ENCODE measurements around the gene MRPS6. TPM values are rescaled to one million over a fixed set of nuclear protein-coding genes. Genes with fewer than 3 reads are reported as not detected.

Gene MRPS6
- total RNA-seq, 6 donors from 2014 or later: 25.0 to 54.6 (median 41.6) TPM

- Histone ChIP-seq H3K36me3 (peaks cover 0 to 14% (median 4%) of the 10 kb centered on the region in 4 donors), H3K9me3 (no peaks in the 10 kb centered on the region), H3K4me3 (no peak overlapping the region), H3K4me1 (peaks cover 8 to 29% (median 15%) of the 10 kb centered on the region in 4 donors), H3K27me3 (no peaks in the 10 kb centered on the region), H3K27ac (no peak overlapping the region)
- ATAC-seq (ENCODE audit: low FRiP score in 2 of 2): no peak
- DNase-seq: no peak
- peak in 1 of 6 experiments; percentile 18 for TF ChIP-seq CTCF (IDR thresholded peaks at IDR 0.05)
- TF ChIP-seq POLR2A (IDR thresholded peaks at IDR 0.05): no peak
- 91 to 97% methylated on average over 2 of the region's 2 CpGs for WGBS, 2 donors
Observed at GRCh38 chr21:34091607-34092006, 18.2 kb downstream of the MRPS6 start.

- peaks cover 0 to 15% (median 4%) of the 10 kb centered on the region in 4 donors for H3K36me3 ChIP-seq
- TF ChIP-seq CTCF (IDR thresholded peaks at IDR 0.05) (no peak), POLR2A (IDR thresholded peaks at IDR 0.05) (no peak), EP300 (IDR thresholded peaks at IDR 0.05) (no peak), POLR2AphosphoS5 (IDR thresholded peaks at IDR 0.05) (no peak)
- H3K4me3 ChIP-seq: no peak overlapping the region
- WGBS, 2 donors: 46 to 48% methylated on average over 6 of the region's 6 CpGs
- H3K27me3 ChIP-seq: no peaks in the 10 kb centered on the region
- DNase-seq: no peak
- no peak overlapping the region for H3K27ac ChIP-seq
- peaks cover 8 to 26% (median 15%) of the 10 kb centered on the region in 4 donors for H3K4me1 ChIP-seq
- no peaks in the 10 kb centered on the region for H3K9me3 ChIP-seq
- ATAC-seq (ENCODE audit: low FRiP score in 2 of 2): no peak
Observed at GRCh38 chr21:34092262-34092921, 19.0 kb downstream of the MRPS6 start.

- ATAC-seq (ENCODE audit: low FRiP score in 2 of 2): no peak
- WGBS, 2 donors: 82 to 86% methylated on average over 3 of the region's 3 CpGs
Observed at GRCh38 chr21:34093083-34093482, 19.7 kb downstream of the MRPS6 start.

GRCh38 chr21:34094949-34095348 lies 21.6 kb downstream of the MRPS6 start:
- no peak for TF ChIP-seq POLR2AphosphoS5 (IDR thresholded peaks at IDR 0.05)
- no peak for TF ChIP-seq EP300 (IDR thresholded peaks at IDR 0.05)
- TF ChIP-seq POLR2A (IDR thresholded peaks at IDR 0.05): no peak
- TF ChIP-seq CTCF (IDR thresholded peaks at IDR 0.05): no peak
- DNase-seq: no peak
- no peak overlapping the region for H3K4me3 ChIP-seq
- no peaks in the 10 kb centered on the region for H3K27me3 ChIP-seq
- H3K9me3 ChIP-seq: no peaks in the 10 kb centered on the region
- H3K4me1 ChIP-seq: peaks cover 2 to 20% (median 10%) of the 10 kb centered on the region in 4 donors
- WGBS, 2 donors: 93 to 97% methylated on average over 7 of the region's 7 CpGs
- H3K27ac ChIP-seq: no peak overlapping the region
- H3K36me3 ChIP-seq: peaks cover 0 to 15% (median 4%) of the 10 kb centered on the region in 4 donors
- ATAC-seq (ENCODE audit: low FRiP score in 2 of 2): no peak

More at GRCh38 chr21:34093083-34093482, 19.7 kb downstream of the MRPS6 start:
- Histone ChIP-seq H3K36me3 (peaks cover 0 to 15% (median 4%) of the 10 kb centered on the region in 4 donors), H3K9me3 (no peaks in the 10 kb centered on the region), H3K27ac (no peak overlapping the region), H3K27me3 (no peaks in the 10 kb centered on the region), H3K4me1 (peaks cover 8 to 26% (median 15%) of the 10 kb centered on the region in 4 donors), H3K4me3 (no peak overlapping the region)
- TF ChIP-seq POLR2A (IDR thresholded peaks at IDR 0.05) (no peak), CTCF (IDR thresholded peaks at IDR 0.05) (no peak), POLR2AphosphoS5 (IDR thresholded peaks at IDR 0.05) (no peak), EP300 (IDR thresholded peaks at IDR 0.05) (no peak)
- no peak for DNase-seq

GRCh38 chr21:34097442-34097841 lies 24.1 kb downstream of the MRPS6 start:
- Histone ChIP-seq H3K27me3 (no peaks in the 10 kb centered on the region), H3K4me3 (no peak overlapping the region), H3K27ac (no peak overlapping the region), H3K36me3 (peaks cover 0 to 15% (median 4%) of the 10 kb centered on the region in 4 donors), H3K9me3 (no peaks in the 10 kb centered on the region), H3K4me1 (peaks cover 0 to 7% (median 5%) of the 10 kb centered on the region in 4 donors)
- ATAC-seq (ENCODE audit: low FRiP score in 2 of 2) (no peak), DNase-seq (no peak)
- 94 to 95% methylated on average over 2 of the region's 2 CpGs for WGBS, 2 donors
- TF ChIP-seq EP300 (IDR thresholded peaks at IDR 0.05) (no peak), POLR2AphosphoS5 (IDR thresholded peaks at IDR 0.05) (no peak), POLR2A (IDR thresholded peaks at IDR 0.05) (no peak), CTCF (IDR thresholded peaks at IDR 0.05) (no peak)
